Testis (tissue), 3 donors: ENCODE results near the gene RGS21. TPM values are rescaled to one million over a fixed set of nuclear protein-coding genes. Genes with fewer than 3 reads are reported as not detected.

Experiments used
- DNase-seq: peaks from one replicate; pipeline ENCODE4 v3.0.0-alpha.2; 2019
- H3K27ac ChIP-seq, 2 donors: fragments of 200-600 bp; sonication (generic); one replicate each; pipeline ENCODE4 v1.5.1; 2019
- H3K27me3 ChIP-seq: fragments of 200-600 bp; sonication (generic); one replicate; pipeline ENCODE4 v1.5.1; 2019
- H3K36me3 ChIP-seq: fragments of 200-600 bp; sonication (generic); one replicate; pipeline ENCODE4 v1.5.1; 2017; ENCODE audit warnings: low read depth; ENCODE audit errors: missing control alignments
- H3K4me1 ChIP-seq: fragments of 200-600 bp; sonication (generic); one replicate; pipeline ENCODE4 v1.5.1; 2019
- H3K4me3 ChIP-seq, 2 donors: fragments of 200-600 bp; sonication (generic); one replicate each; pipeline ENCODE4 v1.5.1; 2017 to 2019
- H3K9me3 ChIP-seq: fragments of 200-600 bp; sonication (generic); one replicate; pipeline ENCODE4 v1.5.1; 2017
- CTCF ChIP-seq, 3 experiments: fragments of 450-650 bp in 2 of 3; fragments of 200-600 bp in 1 of 3; sonication (generic) in 1 of 3; IDR thresholded peaks; one replicate each; pipeline ENCODE4 v1.5.1; 2016 to 2019; ENCODE audit warnings: antibody characterized with exemption in 3 of 3, mild to moderate bottlenecking in 2 of 3, moderate library complexity in 1 of 3
- POLR2A ChIP-seq: fragments of 450-650 bp; IDR thresholded peaks from one replicate; pipeline ENCODE4 v1.6.1; 2017; ENCODE audit warnings: antibody characterized with exemption, mild to moderate bottlenecking, moderate library complexity
- WGBS, 2 donors: methylation state at CpG; one replicate each; pipeline ENCODE4 v1.1.5; 2018; 5-methylcytosine and 5-hydroxymethylcytosine counted together
- intact Hi-C: fragments of 100-400 bp; cut with DNase I; formaldehyde crosslinking; loops from one replicate; pipeline ENCODE4 v1.15.1; 2023; ENCODE audit warnings: low total_unique reads
- polyA plus RNA-seq: library from polyadenylated mRNA; stranded (reverse); fragments of 350-450 nt; fragmentation: Illumina TruSeq; extraction: RNeasy Lipid Tissue Mini Kit (QIAGEN cat#74804); gene quantifications from one replicate; pipeline ENCODE4 v1.2.3, GENCODE V29; 2014; ENCODE audit warnings: low read depth, low replicate concordance; ENCODE audit not compliant: insufficient read depth
- total RNA-seq, 2 donors: library from RNA; depleted of rRNA; stranded (reverse); fragments of >200 nt; gene quantifications; one replicate each; pipeline ENCODE4 v1.2.3, GENCODE V29; 2016

RGS21 gene
- total and polyA plus RNA-seq, 3 donors from 2014 or later, result not detected

- TF ChIP-seq POLR2A (no peak), CTCF (IDR thresholded peaks at IDR 0.05) (no peak)
- no peaks in the 10 kb centered on the region for H3K36me3 ChIP-seq
- DNase-seq, result no peak
- 86 to 95% methylated on average over 2 of the region's 2 CpGs for WGBS, 2 donors
- H3K27ac ChIP-seq, result no peak overlapping the region
- intact Hi-C loops, result no loop called here
- no peak overlapping the region for H3K4me3 ChIP-seq
- no peaks in the 10 kb centered on the region for H3K27me3 ChIP-seq
- no peaks in the 10 kb centered on the region for H3K9me3 ChIP-seq
- H3K4me1 ChIP-seq, result no peaks in the 10 kb centered on the region
These were observed 62.8 kb downstream of the RGS21 start for GRCh38 chr1:192379554-192379953.

- no peak overlapping the region for H3K27ac ChIP-seq
- H3K4me1 ChIP-seq, result no peaks in the 10 kb centered on the region
- no peaks in the 10 kb centered on the region for H3K36me3 ChIP-seq
- no peak for TF ChIP-seq POLR2A
- no peak for TF ChIP-seq CTCF (IDR thresholded peaks at IDR 0.05)
- intact Hi-C loops, result no loop called here
- 88 to 97% methylated on average over 2 of the region's 2 CpGs for WGBS, 2 donors
- H3K9me3 ChIP-seq, result no peaks in the 10 kb centered on the region
- H3K4me3 ChIP-seq, result no peak overlapping the region
- no peak for DNase-seq
- no peaks in the 10 kb centered on the region for H3K27me3 ChIP-seq
These were observed 66.0 kb downstream of the RGS21 start for GRCh38 chr1:192382758-192383157.

DNA sequence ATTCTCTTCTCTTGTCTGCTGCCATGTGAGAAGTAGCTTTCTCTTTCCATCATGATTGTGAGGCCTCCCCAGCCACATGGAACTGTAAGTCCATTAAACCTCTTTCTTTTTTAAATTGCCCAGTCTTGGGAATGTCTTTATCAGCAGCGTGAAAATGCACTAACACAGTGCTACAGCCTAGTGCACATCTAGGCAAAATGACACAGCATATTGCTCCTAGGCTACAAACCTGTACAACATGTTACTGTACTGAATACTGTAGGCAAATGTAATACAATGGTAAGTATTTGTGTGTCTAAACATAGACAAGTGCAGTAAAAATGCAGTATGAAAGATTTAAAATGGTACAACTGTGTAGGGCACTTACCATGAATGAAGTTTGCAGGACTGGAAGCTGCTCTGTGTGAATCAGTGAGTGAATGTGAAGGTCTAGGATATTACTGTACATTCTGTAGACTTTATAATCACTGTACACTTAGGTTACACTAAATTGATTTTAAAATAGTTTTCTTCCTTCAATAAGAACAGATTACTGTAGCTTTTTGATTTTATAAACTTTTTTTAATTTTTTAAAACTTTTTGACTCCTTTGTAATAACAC is 69.4 kb downstream of the RGS21 start:
- Histone ChIP-seq H3K27me3 (no peaks in the 10 kb centered on the region), H3K36me3 (no peaks in the 10 kb centered on the region), H3K4me3 (no peak overlapping the region), H3K27ac (no peak overlapping the region), H3K4me1 (no peaks in the 10 kb centered on the region), H3K9me3 (no peaks in the 10 kb centered on the region)
- intact Hi-C loops, result no loop called here
- 98 to 100% methylated on average over 1 of the region's 1 CpG for WGBS, 2 donors
- DNase-seq, result no peak
- TF ChIP-seq CTCF (IDR thresholded peaks at IDR 0.05) (no peak), POLR2A (no peak)

GRCh38 chr1:192395211-192395610 is 78.4 kb downstream of the RGS21 start:
- intact Hi-C loops, result no loop called here
- no peaks in the 10 kb centered on the region for H3K4me1 ChIP-seq
- 75 to 89% methylated on average over 2 of the region's 2 CpGs for WGBS, 2 donors

More at GRCh38 chr1:192395211-192395610, 78.4 kb downstream of the RGS21 start:
- Histone ChIP-seq H3K9me3 (no peaks in the 10 kb centered on the region), H3K27ac (no peak overlapping the region), H3K27me3 (no peaks in the 10 kb centered on the region), H3K4me3 (no peak overlapping the region), H3K36me3 (no peaks in the 10 kb centered on the region)
- no peak for DNase-seq
- TF ChIP-seq CTCF (IDR thresholded peaks at IDR 0.05) (no peak), POLR2A (no peak)
